K562 (cell line): ENCODE measurements around the gene CD44. TPM values are rescaled to one million over a fixed set of nuclear protein-coding genes. Genes with fewer than 3 reads are reported as not detected.

Experiments used
- ATAC-seq: fragments of 200-7000 bp; cut with Tn5 transposase; 3 replicates; pipeline ENCODE4 v1.9.1; 2020; ENCODE audit warnings: moderate library complexity
- BruUV-seq: library from RNA; stranded (reverse); fragments of 400-500 nt; replicated peaks from 2 replicates; lab custom pipeline; 2021; lab: Mats Ljungman, UMichigan
- CTCF ChIA-PET: fragments of 300-600 bp; formaldehyde crosslinking; extraction: SDS; loops from one replicate; lab custom pipeline; 2021; ENCODE audit warnings: low intra/inter-chr PET ratio; lab: Yijun Ruan, JAX
- POLR2A ChIA-PET: fragments of 300-600, 350-650 bp; sonication (Branson Sonifier 250); formaldehyde crosslinking; extraction: SDS; loops from one replicate; lab custom pipeline; 2021; ENCODE audit warnings: antibody characterized with exemption, inconsistent platforms; lab: Yijun Ruan, JAX
- DNase-seq, 4 experiments: peaks; one replicate each; pipeline versions ENCODE4 v3.0.0 to v3.0.0-alpha.2; 2011 to 2018; ENCODE audit warnings: low spot score in 3 of 4, mixed read lengths in 3 of 4; ENCODE audit errors: extremely low read depth in 1 of 4
- FAIRE-seq: peaks from 2 replicates; lab custom pipeline; 2011; peaks lifted over from hg19 to GRCh38; lab: Jason Lieb, UNC
- H2AFZ ChIP-seq: 2 replicates; pipeline ENCODE4 v1.6.0; 2011; ENCODE audit warnings: low read depth, low read length, control low read depth, inconsistent platforms
- H3K27ac ChIP-seq: fragments of 200-600 bp; 3 replicates; pipeline ENCODE4 v1.8.0; 2011; ENCODE audit warnings: low read depth, mild to moderate bottlenecking, control low read depth, inconsistent platforms, low read length, moderate library complexity, mixed read lengths; ENCODE audit errors: extremely low read depth
- H3K27me3 ChIP-seq, 2 experiments: fragments of 300-600 bp in 1 of 2; 2 replicates in 1 of 2; 3 replicates in 1 of 2; pipeline versions ENCODE4 v1.6.0 to v1.8.0; 2011; ENCODE audit warnings: inconsistent platforms in 2 of 2, low read length in 2 of 2, mild to moderate bottlenecking in 1 of 2, mixed read lengths in 1 of 2, moderate library complexity in 1 of 2; ENCODE audit not compliant: control insufficient read depth in 2 of 2, insufficient read depth in 2 of 2
- H3K36me3 ChIP-seq: fragments of 300-600 bp; 3 replicates; pipeline ENCODE4 v1.8.0; 2011; ENCODE audit warnings: mild to moderate bottlenecking, low read length, inconsistent platforms; ENCODE audit not compliant: control insufficient read depth, insufficient read depth
- H3K4me1 ChIP-seq, 2 experiments: fragments of 200-600 bp in 1 of 2; replicated peaks in 1 of 2; 2 replicates in 1 of 2; 3 replicates in 1 of 2; pipeline versions ENCODE4 v1.5.1 to v1.8.0; 2011; ENCODE audit warnings: inconsistent platforms in 2 of 2, low read length in 2 of 2, mild to moderate bottlenecking in 1 of 2, mixed read lengths in 1 of 2, moderate library complexity in 1 of 2; ENCODE audit not compliant: control insufficient read depth in 2 of 2, insufficient read depth in 2 of 2
- H3K4me2 ChIP-seq: 2 replicates; pipeline ENCODE4 v1.6.1; 2011; ENCODE audit warnings: low read length, control low read depth, inconsistent platforms, mixed read lengths; ENCODE audit not compliant: insufficient read depth
- H3K4me3 ChIP-seq: fragments of 200-600 bp; sonication (generic), shearing (Covaris generic); 2 replicates; pipeline ENCODE4 v1.5.1; 2016; ENCODE audit warnings: control low read depth, inconsistent platforms
- H3K79me2 ChIP-seq: fragments of 200-600 bp; 3 replicates; pipeline ENCODE4 v1.8.0; 2011; ENCODE audit warnings: low read length, inconsistent platforms; ENCODE audit not compliant: control insufficient read depth, insufficient read depth
- H3K9ac ChIP-seq, 2 experiments: 2 replicates each; pipeline versions ENCODE4 v1.6.0 to v1.6.1; 2011; ENCODE audit warnings: low read depth in 2 of 2, low read length in 2 of 2, control low read depth in 1 of 2, inconsistent platforms in 1 of 2, mild to moderate bottlenecking in 1 of 2, mixed read lengths in 1 of 2; ENCODE audit not compliant: insufficient read depth in 1 of 2
- H3K9me1 ChIP-seq: one replicate; pipeline ENCODE4 v1.6.0; 2011; ENCODE audit warnings: inconsistent platforms, mild to moderate bottlenecking, low read length, moderate library complexity; ENCODE audit not compliant: control insufficient read depth, insufficient read depth
- H3K9me3 ChIP-seq: replicated peaks from 2 replicates; pipeline ENCODE4 v1.5.1; 2011; ENCODE audit warnings: low read depth, low read length, inconsistent platforms; ENCODE audit not compliant: control insufficient read depth, insufficient read depth
- H4K20me1 ChIP-seq: replicated peaks from 2 replicates; pipeline ENCODE4 v1.6.1; 2011; ENCODE audit warnings: low read length, inconsistent platforms, mixed read lengths; ENCODE audit not compliant: control insufficient read depth, insufficient read depth
- DACH1 ChIP-seq: fragments of 450-650 bp; IDR thresholded peaks from 2 replicates; pipeline ENCODE4 v1.6.1; 2018; ENCODE audit not compliant: partially characterized antibody
- E4F1 ChIP-seq: fragments of 250-450 bp; sonication (Bioruptor Pico); IDR thresholded peaks from 2 replicates; pipeline ENCODE4 v1.5.0; 2021; ENCODE audit warnings: mild to moderate bottlenecking, borderline replicate concordance
- MAX ChIP-seq: sonication (generic); formaldehyde crosslinking; IDR thresholded peaks from 2 replicates; pipeline ENCODE4 v1.9.0; 2022; ENCODE audit warnings: mild to moderate bottlenecking, missing genetic modification reagents
- MECOM ChIP-seq: fragments of 250-450 bp; sonication (Bioruptor Pico); IDR thresholded peaks from 2 replicates; pipeline ENCODE4 v1.8.0; 2022; ENCODE audit warnings: inconsistent platforms
- RBM25 ChIP-seq: fragments of 200-400 bp; formaldehyde crosslinking; IDR thresholded peaks from 2 replicates; pipeline ENCODE4 v1.6.1; 2018; ENCODE audit warnings: low read length, low read depth, moderate library complexity; ENCODE audit not compliant: severe bottlenecking
- U2AF1 ChIP-seq: fragments of 200-400 bp; formaldehyde crosslinking; optimal IDR thresholded peaks from 2 replicates; pipeline ENCODE3; 2017; ENCODE audit warnings: mild to moderate bottlenecking, low read depth, low read length, moderate library complexity
- WGBS: fragments of 100-300 bp; shearing (Covaris generic); methylation state at CpG from one replicate; pipeline ENCODE4 v1.1.6; 2016; ENCODE audit warnings: low coverage, mixed read lengths; ENCODE audit not compliant: insufficient coverage; ENCODE audit errors: missing lambda C conversion rate; 5-methylcytosine and 5-hydroxymethylcytosine counted together
- in situ Hi-C: fragments of 300-500 bp; cut with MboI; formaldehyde crosslinking; loops from 4 replicates; pipeline ENCODE4 v1.15.0; 2018; ENCODE audit warnings: inconsistent platforms, mixed read lengths
- intact Hi-C: fragments of 100-400 bp; cut with micrococcal nuclease; formaldehyde crosslinking; loops from 2 replicates; pipeline ENCODE4 v1.14.2; 2022
- polyA plus RNA-seq, 8 experiments: library from polyadenylated mRNA; depleted of rRNA in 4 of 8; stranded (reverse) in 5 of 8; unstranded in 3 of 8; fragments of >200 nt; fragmentation: Nextera tagmentation in 2 of 8; fragmentation: Illumina TruSeq in 1 of 8; extraction: Ambion mirVana in 2 of 8; extraction: Trizol in 1 of 8; gene quantifications; 2 replicates each; pipeline versions ENCODE4 v1.2.1 to v1.2.3, GENCODE V29; 2011 to 2014; ENCODE audit warnings: inconsistent platforms in 1 of 8, missing spikeins in 1 of 8
- total RNA-seq, 7 experiments: library from RNA; depleted of rRNA in 6 of 7; stranded (reverse); fragments of >200 nt in 6 of 7; fragmentation: Illumina TruSeq in 2 of 7; extraction: Trizol in 2 of 7; gene quantifications; 2 replicates each; pipeline versions ENCODE4 v1.2.1 to v1.2.3, GENCODE V29; 2011 to 2021; ENCODE audit warnings: low replicate concordance in 1 of 7

Gene CD44
- total and polyA plus RNA-seq, 9 of the 15 experiments (the other 6 are each of a cell fraction or from before 2014, with no cell fraction given): 1.2 to 13.9 (median 3.0) TPM

DNA sequence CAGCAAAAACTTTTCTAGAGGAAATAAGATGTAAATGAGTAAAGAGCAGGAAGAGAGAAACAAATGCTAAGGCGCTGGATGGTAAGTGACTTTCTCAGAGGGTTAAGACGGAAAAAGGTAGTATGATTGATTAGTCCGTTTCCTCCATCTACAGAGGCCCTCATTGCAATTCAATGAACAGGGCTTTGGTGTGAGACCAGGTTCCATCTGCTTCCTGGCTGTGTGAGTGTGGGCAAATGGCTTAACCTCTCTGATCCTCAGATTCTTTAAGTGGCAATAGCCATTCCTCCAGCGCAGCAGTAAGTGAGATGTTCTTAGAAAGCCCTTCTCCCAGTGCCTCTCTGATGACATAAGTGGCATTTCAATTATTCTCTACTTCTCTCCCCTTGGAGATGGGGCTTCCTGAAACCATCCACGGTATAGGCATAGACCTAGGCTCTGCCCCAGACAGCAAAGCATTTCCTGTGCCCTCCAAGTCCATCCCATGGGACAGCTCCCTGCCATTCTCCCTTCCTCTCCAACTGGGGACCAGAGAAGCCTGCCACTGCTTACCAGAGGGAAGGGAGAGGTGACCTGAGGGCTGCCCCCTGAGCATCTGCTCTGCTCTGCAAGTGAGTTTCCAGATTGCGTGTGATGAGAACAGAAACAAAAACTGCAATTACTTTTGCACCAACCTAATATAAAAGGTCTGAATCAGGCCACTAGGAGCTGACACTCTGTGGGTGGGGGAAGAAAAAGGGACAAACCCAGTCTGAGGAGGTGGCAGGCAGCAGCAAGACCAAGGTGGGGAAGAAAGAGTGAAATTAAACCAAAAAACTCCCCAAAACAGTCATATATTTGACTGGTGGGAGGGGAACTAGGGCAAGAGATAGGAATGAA, 12.7 kb upstream of the CD44 start:
- ChIA-PET POLR2A (interaction anchor here (1.2 kb wide), 1 partner anchor 9 kb away, joined by 3 read pairs; no protein-coding TSS in a partner anchor), CTCF (no interaction called here)
- H3K9me1 ChIP-seq: no peaks in the 10 kb centered on the region
- FAIRE-seq: no peak
- H3K27me3 ChIP-seq: peaks cover 11 to 15% of the 10 kb centered on the region in 2 experiments; a peak in 4 of 5 replicates
- intact Hi-C loops: loop anchor here (5.0 kb wide), 1 partner anchor 129 kb away; no protein-coding TSS in a partner anchor
- no peak for DNase-seq
- H3K36me3 ChIP-seq: no peaks in the 10 kb centered on the region
- H3K9me3 ChIP-seq: no peaks in the 10 kb centered on the region
- H3K4me1 ChIP-seq: no peaks in the 10 kb centered on the region
- no peak for ATAC-seq
- H3K4me2 ChIP-seq: no peak overlapping the region
- 0% methylated on average over 6 of the region's 6 CpGs for WGBS
- no TSS peak for BruUV-seq
- TF ChIP-seq RBM25 (peak; percentile 66), U2AF1 (no peak), E4F1 (CRISPR knock-in tag) (no peak), DACH1 (no peak), MAX (CRISPR knock-in tag) (no peak), MECOM (CRISPR knock-in tag) (no peak)
- no peak overlapping the region for H2AFZ ChIP-seq
- H3K79me2 ChIP-seq: no peaks in the 10 kb centered on the region
- no peak overlapping the region for H3K27ac ChIP-seq
- no peak overlapping the region for H3K4me3 ChIP-seq
- in situ Hi-C loops: no loop called here
- 0 out of 2 replicates have a peak, but pooled peaks cover 4% of the 10 kb centered on the region for H4K20me1 ChIP-seq
- H3K9ac ChIP-seq: no peak overlapping the region
